Ectodermal cell (in vitro differentiated cells): ENCODE results near the gene EMB.
"Not testable (repeated sequence)": the region's sequence is repeated elsewhere in the genome, so short reads cannot be mapped to it uniquely, and the experiment has no call there.

Experiments used
- H3K27ac ChIP-seq: 2 replicates; pipeline ENCODE4 v1.7.0; 2013; ENCODE audit warnings: mild to moderate bottlenecking, low read depth, low read length; ENCODE audit not compliant: insufficient read depth, poor library complexity, severe bottlenecking
- H3K27me3 ChIP-seq: 2 replicates; pipeline ENCODE4 v1.7.0; 2013; ENCODE audit warnings: mild to moderate bottlenecking, low read length; ENCODE audit not compliant: insufficient read depth, control insufficient read depth, poor library complexity, severe bottlenecking
- H3K36me3 ChIP-seq: one replicate; pipeline ENCODE4 v1.7.0; 2013; ENCODE audit warnings: low read length; ENCODE audit not compliant: control insufficient read depth, insufficient read depth
- H3K4me1 ChIP-seq: one replicate; pipeline ENCODE4 v1.7.0; 2013; ENCODE audit warnings: low read length; ENCODE audit not compliant: control insufficient read depth, insufficient read depth
- H3K4me3 ChIP-seq: 2 replicates; pipeline ENCODE4 v1.7.0; 2013; ENCODE audit warnings: low read depth, low read length, control low read depth; ENCODE audit not compliant: insufficient read depth
- H3K9me3 ChIP-seq: 2 replicates; pipeline ENCODE4 v1.7.0; 2013; ENCODE audit warnings: mild to moderate bottlenecking, low read length, moderate library complexity; ENCODE audit not compliant: control insufficient read depth
- WGBS, 2 experiments: methylation state at CpG; one replicate each; pipeline ENCODE4 v1.1.7; 2013; ENCODE audit warnings: missing lambda C conversion rate in 2 of 2; 5-methylcytosine and 5-hydroxymethylcytosine counted together

EMB gene

DNA sequence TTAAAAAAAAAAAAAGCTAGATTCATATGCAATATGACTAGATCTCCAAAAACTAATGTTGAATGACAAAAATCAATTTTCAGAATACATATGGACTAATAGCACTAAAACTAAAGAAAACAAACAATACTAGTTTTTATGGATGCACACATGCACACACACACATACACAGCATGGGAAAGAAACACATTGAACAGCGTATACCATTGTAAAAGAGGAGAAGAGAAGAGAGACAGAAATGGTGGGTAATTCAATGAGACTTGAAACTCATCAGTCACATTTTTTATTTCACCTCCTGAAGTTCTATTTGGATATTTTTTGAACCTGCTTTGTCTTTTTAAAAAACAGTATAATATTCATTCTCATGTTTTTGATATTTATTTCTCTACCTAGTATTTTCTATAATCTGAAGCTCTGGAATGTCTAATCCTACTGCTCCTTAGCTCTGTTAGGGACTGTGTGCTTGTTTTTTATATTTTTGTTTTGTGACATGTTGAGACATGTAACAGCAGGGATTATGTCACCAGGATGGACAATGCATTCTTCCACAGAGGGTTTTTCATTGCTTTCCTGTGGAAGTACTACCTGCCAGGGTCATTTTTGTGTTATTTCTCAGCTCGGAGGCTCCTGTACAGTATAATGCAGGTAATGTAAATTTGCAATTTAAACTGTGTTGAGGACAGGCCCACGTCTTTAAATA is 17.8 kb downstream of the EMB start:
- not testable (repeated sequence) for H3K36me3 ChIP-seq, H3K27me3 ChIP-seq, H3K9me3 ChIP-seq, H3K27ac ChIP-seq, H3K4me1 ChIP-seq, H3K4me3 ChIP-seq
- WGBS, 2 experiments: 100% methylated on average over 1 of the region's 3 CpGs; no CpG with 5 or more reads in 1 of the 2 experiments

DNA sequence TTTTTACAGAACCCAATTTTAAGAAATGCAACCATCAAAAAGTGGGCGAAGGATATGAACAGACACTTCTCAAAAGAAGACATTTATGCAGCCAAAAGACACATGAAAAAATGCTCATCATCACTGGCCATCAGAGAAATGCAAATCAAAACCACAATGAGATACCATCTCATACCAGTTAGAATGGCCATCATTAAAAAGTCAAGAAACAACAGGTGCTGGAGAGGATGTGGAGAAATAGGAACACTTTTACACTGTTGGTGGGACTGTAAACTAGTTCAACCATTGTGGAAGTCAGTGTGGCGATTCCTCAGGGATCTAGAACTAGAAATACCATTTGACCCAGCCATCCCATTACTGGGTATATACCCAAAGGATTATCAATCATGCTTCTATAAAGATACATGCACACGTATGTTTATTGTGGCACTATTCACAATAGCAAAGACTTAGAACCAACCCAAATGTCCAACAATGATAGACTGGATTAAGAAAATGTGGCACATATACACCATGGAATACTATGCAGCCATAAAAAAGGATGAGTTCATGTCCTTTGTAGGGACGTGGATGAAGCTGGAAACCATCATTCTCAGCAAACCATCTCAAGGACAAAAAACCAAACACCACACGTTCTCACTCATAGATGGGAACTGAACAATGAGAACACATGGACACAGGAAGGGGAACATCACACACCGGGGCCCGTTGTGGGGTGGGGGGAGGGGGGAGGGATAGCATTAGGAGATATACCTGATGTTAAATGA is 19.7 kb downstream of the EMB start:
- not testable (repeated sequence) for H3K4me3 ChIP-seq, H3K27me3 ChIP-seq, H3K9me3 ChIP-seq, H3K27ac ChIP-seq, H3K4me1 ChIP-seq, H3K36me3 ChIP-seq
- 90 to 93% methylated on average over 3 of the region's 7 CpGs for whole genome bisulfite sequencing, 2 experiments

DNA sequence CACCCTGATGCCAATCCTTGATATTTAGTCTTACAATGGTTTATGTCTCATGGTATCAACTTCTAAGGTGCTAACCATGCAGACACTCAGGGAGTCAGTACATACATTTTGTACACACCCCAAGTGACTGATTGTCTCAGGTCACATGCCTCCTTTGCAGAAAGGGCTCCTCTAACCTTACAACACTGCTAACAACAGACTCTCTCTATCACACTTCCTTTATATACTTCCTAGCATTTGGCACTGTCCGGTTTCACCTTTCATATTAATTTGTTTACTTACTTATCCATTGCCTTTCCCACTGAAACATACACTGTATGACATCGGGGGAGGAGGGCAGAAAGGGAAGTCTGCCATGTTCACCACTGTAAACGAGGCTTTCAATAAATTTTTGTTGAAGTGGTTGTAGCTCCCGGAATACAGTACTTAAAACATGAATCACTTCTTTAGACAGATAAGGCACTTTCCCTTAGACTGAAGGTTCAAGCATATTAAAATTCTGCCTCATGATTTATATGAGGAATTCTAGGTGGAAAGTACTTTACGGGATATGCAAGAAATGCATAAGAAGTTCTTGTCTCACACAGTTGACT is 20.6 kb downstream of the EMB start:
- 93 to 94% methylated on average over 2 to 5 of the region's 5 CpGs for WGBS, 2 experiments
- H3K4me1 ChIP-seq: no peaks in the 10 kb centered on the region

DNA sequence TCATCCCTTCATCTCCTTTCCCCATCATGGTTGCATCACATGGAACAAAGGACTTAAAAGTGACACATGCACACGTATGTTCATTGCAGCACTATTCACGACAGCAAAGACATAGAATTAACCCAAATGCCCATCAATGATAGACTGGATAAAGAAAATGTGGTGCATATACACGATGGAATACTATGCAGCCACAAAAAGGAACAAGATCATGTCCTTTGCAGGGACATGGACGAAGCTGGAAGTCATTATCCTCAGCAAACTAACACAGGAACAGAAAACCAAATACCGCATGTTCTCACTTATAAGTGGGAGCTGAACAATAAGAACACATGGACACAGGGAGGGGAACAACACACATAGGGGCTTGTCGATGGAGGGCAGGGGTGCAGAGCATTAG is 21.4 kb downstream of the EMB start:
- H3K4me3 ChIP-seq, H3K27me3 ChIP-seq, H3K9me3 ChIP-seq, H3K27ac ChIP-seq, H3K4me1 ChIP-seq, H3K36me3 ChIP-seq: not testable (repeated sequence)
- WGBS, 2 experiments: 86 to 93% methylated on average over 6 of the region's 6 CpGs

More for the DNA sequence above, 20.6 kb downstream of the EMB start:
- H3K27me3 ChIP-seq: no peaks in the 10 kb centered on the region
- H3K9me3 ChIP-seq: no peaks in the 10 kb centered on the region
- no peaks in the 10 kb centered on the region for H3K36me3 ChIP-seq
- no peak overlapping the region for H3K27ac ChIP-seq
- no peak overlapping the region for H3K4me3 ChIP-seq

DNA sequence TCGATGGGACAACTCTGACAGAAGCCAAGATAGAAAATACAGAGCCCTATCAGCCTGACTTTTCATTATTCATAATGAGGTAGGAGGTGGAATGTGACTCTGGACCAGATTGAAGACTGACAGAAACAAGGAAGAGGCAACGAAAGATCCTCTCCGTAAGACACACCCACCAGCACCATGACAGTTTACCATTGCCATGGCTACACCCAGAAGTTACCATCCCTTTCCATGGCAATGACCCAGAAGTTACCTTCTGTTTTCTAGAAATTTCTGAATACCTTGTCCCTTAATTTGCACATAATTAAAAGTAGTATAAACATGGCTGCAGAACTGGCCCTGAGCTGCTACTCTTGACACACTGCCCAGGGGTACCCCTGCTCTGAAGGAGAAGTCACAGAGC is 24.5 kb downstream of the EMB start:
- not testable (repeated sequence) for H3K4me3 ChIP-seq, H3K36me3 ChIP-seq, H3K27me3 ChIP-seq, H3K27ac ChIP-seq, H3K9me3 ChIP-seq, H3K4me1 ChIP-seq
- 92 to 93% methylated on average over 3 of the region's 3 CpGs for WGBS, 2 experiments

- no peaks in the 10 kb centered on the region for H3K4me1 ChIP-seq
- 91% methylated on average over 3 of the region's 4 CpGs for WGBS, 2 experiments
- no peak overlapping the region for H3K4me3 ChIP-seq
- no peaks in the 10 kb centered on the region for H3K27me3 ChIP-seq
- H3K27ac ChIP-seq: no peak overlapping the region
- H3K36me3 ChIP-seq: no peaks in the 10 kb centered on the region
- H3K9me3 ChIP-seq: no peaks in the 10 kb centered on the region
These were observed 25.2 kb downstream of the EMB start for GRCh38 chr5:50415912-50416311.

DNA sequence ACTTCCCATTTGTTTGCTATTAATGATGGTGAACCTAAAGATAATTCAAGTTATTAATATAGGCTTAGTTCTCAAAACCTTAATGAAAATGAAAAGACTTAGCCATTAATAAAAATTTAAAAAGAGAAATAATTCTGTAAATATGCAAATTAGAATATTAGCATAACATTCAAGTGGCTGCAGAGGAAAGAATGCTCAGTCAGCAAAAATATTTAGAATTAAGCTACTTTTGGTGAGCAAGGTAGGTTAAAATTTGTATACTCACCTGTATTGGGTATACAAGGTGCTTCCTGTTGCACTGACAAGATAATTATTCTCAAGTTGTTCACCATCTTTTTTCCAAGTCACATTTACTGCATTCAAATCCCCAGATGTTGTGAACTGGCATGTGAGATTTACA is 30.2 kb downstream of the EMB start:
- H3K27ac ChIP-seq, H3K9me3 ChIP-seq, H3K36me3 ChIP-seq, H3K4me3 ChIP-seq, H3K4me1 ChIP-seq, H3K27me3 ChIP-seq: not testable (repeated sequence)

GRCh38 chr5:50406877-50407276 is 34.2 kb downstream of the EMB start:
- Histone ChIP-seq H3K27ac (no peak overlapping the region), H3K27me3 (no peaks in the 10 kb centered on the region)
- 90% methylated on average over 1 of the region's 1 CpG for WGBS, 2 experiments

GRCh38 chr5:50401336-50401735 is 39.8 kb downstream of the EMB start:
- WGBS, 2 experiments: 77 to 81% methylated on average over 3 of the region's 3 CpGs

More at GRCh38 chr5:50406877-50407276, 34.2 kb downstream of the EMB start:
- Histone ChIP-seq H3K9me3 (no peaks in the 10 kb centered on the region), H3K4me3 (no peak overlapping the region), H3K4me1 (no peaks in the 10 kb centered on the region), H3K36me3 (no peaks in the 10 kb centered on the region)

DNA sequence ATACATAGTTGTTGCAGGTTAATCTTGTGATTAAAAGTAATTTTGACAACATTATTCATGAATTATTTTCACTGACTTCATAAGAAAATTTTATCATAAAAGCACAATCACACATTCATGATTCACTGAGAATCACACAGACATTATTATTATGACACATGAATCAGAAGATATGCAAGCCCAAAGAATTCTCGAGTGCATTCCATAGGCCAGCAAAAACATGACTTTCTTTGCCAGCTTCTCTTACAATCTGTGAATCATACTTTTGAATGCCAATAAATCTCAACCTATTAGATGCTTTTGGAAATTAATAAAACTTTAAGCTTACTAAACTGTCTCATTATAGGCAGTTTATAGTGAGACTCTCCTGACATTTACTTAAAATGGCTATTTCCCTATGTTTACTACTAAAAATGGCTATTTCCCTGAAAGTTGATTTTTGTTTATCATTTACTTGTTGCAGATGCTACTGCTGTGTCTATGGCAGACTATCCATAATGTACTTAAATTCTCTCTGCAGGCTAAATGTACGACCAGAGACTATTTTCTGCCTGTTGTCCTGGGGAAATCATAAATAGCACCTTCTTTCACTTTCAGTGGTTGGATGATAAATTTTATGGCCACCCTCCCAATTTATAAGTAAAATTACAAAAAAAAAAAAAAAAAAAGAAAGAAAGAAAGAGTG is 47.0 kb downstream of the EMB start:
- H3K9me3 ChIP-seq, H3K4me1 ChIP-seq, H3K36me3 ChIP-seq, H3K27ac ChIP-seq, H3K4me3 ChIP-seq, H3K27me3 ChIP-seq: not testable (repeated sequence)
- 87 to 91% methylated on average over 2 of the region's 2 CpGs for WGBS, 2 experiments

More at GRCh38 chr5:50401336-50401735, 39.8 kb downstream of the EMB start:
- H3K27ac ChIP-seq: no peak overlapping the region
- no peaks in the 10 kb centered on the region for H3K9me3 ChIP-seq
- H3K4me1 ChIP-seq: no peaks in the 10 kb centered on the region
- no peaks in the 10 kb centered on the region for H3K27me3 ChIP-seq
- H3K36me3 ChIP-seq: no peaks in the 10 kb centered on the region
- H3K4me3 ChIP-seq: no peak overlapping the region
